K562 (cell line): ENCODE data around the gene RNASEH1. TPM values are rescaled to one million over a fixed set of nuclear protein-coding genes. Genes with fewer than 3 reads are reported as not detected.

Source experiments
- IFI16 ChIP-seq: fragments of 250-450 bp; sonication (Bioruptor Pico); IDR thresholded peaks from 2 replicates; pipeline ENCODE4 v2.1.2; 2022; ENCODE audit warnings: mild to moderate bottlenecking, inconsistent platforms
- MEF2D ChIP-seq: conservative IDR thresholded peaks from 2 replicates; pipeline ENCODE4 v1.6.1; 2016; ENCODE audit warnings: low read depth, missing genetic modification characterization, missing compliant biosample characterization
- RB1 ChIP-seq: fragments of 450-650 bp; IDR thresholded peaks from 2 replicates; pipeline ENCODE4 v1.6.1; 2017; ENCODE audit warnings: low read depth, mild to moderate bottlenecking
- ZNF449 ChIP-seq: fragments of 250-450 bp; sonication (Bioruptor Pico); IDR thresholded peaks from 2 replicates; pipeline ENCODE4 v1.8.0; 2022; ENCODE audit warnings: moderate library complexity, mild to moderate bottlenecking, inconsistent platforms
- polyA plus RNA-seq, 8 experiments: library from polyadenylated mRNA; depleted of rRNA in 4 of 8; stranded (reverse) in 5 of 8; unstranded in 3 of 8; fragments of >200 nt; fragmentation: Nextera tagmentation in 2 of 8; fragmentation: Illumina TruSeq in 1 of 8; extraction: Ambion mirVana in 2 of 8; extraction: Trizol in 1 of 8; gene quantifications; 2 replicates each; pipeline versions ENCODE4 v1.2.1 to v1.2.3, GENCODE V29; 2011 to 2014; ENCODE audit warnings: inconsistent platforms in 1 of 8, missing spikeins in 1 of 8
- total RNA-seq, 7 experiments: library from RNA; depleted of rRNA in 6 of 7; stranded (reverse); fragments of >200 nt in 6 of 7; fragmentation: Illumina TruSeq in 2 of 7; extraction: Trizol in 2 of 7; gene quantifications; 2 replicates each; pipeline versions ENCODE4 v1.2.1 to v1.2.3, GENCODE V29; 2011 to 2021; ENCODE audit warnings: low replicate concordance in 1 of 7
- TF ChIP-seq, protein P1 (sequence below): sonication (generic); formaldehyde crosslinking; IDR thresholded peaks from 2 replicates; pipeline ENCODE4 v1.5.0; 2020; ENCODE audit warnings: missing genetic modification reagents
- TF ChIP-seq, protein P2 (sequence below): fragments of 150-350 bp; conservative IDR thresholded peaks from 2 replicates; pipeline ENCODE4 v1.6.1; 2014; ENCODE audit warnings: low read length
- TF ChIP-seq, protein P3 (sequence below): fragments of 450-650 bp; IDR thresholded peaks from 2 replicates; pipeline ENCODE4 v1.6.1; 2016; ENCODE audit warnings: mild to moderate bottlenecking, moderate library complexity
- TF ChIP-seq, protein P4 (sequence below): sonication (generic); formaldehyde crosslinking; IDR thresholded peaks from 2 replicates; pipeline ENCODE4 v1.8.1; 2023; ENCODE audit warnings: mild to moderate bottlenecking, missing genetic modification reagents, moderate library complexity

Gene RNASEH1
- total and polyA plus RNA-seq, 9 of the 15 experiments (the other 6 are each of a cell fraction or from before 2014, with no cell fraction given), result 25.7 to 47.5 (median 42.8) TPM

- TF ChIP-seq ZNF449 (no peak), MEF2D (tag) (no peak), IFI16 (CRISPR knock-in tag) (no peak), RB1 (peak; percentile 7; the same call in 1 of the 2 replicates)
- TF ChIP-seq, protein P1, sequence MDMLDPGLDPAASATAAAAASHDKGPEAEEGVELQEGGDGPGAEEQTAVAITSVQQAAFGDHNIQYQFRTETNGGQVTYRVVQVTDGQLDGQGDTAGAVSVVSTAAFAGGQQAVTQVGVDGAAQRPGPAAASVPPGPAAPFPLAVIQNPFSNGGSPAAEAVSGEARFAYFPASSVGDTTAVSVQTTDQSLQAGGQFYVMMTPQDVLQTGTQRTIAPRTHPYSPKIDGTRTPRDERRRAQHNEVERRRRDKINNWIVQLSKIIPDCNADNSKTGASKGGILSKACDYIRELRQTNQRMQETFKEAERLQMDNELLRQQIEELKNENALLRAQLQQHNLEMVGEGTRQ (CRISPR knock-in tag), result 0 out of 2 replicates have a peak, but pooled peaks have one; percentile 31
- TF ChIP-seq, protein P2, sequence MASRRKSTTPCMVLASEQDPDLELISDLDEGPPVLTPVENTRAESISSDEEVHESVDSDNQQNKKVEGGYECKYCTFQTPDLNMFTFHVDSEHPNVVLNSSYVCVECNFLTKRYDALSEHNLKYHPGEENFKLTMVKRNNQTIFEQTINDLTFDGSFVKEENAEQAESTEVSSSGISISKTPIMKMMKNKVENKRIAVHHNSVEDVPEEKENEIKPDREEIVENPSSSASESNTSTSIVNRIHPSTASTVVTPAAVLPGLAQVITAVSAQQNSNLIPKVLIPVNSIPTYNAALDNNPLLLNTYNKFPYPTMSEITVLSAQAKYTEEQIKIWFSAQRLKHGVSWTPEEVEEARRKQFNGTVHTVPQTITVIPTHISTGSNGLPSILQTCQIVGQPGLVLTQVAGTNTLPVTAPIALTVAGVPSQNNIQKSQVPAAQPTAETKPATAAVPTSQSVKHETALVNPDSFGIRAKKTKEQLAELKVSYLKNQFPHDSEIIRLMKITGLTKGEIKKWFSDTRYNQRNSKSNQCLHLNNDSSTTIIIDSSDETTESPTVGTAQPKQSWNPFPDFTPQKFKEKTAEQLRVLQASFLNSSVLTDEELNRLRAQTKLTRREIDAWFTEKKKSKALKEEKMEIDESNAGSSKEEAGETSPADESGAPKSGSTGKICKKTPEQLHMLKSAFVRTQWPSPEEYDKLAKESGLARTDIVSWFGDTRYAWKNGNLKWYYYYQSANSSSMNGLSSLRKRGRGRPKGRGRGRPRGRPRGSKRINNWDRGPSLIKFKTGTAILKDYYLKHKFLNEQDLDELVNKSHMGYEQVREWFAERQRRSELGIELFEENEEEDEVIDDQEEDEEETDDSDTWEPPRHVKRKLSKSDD, result no peak
- TF ChIP-seq, protein P3, sequence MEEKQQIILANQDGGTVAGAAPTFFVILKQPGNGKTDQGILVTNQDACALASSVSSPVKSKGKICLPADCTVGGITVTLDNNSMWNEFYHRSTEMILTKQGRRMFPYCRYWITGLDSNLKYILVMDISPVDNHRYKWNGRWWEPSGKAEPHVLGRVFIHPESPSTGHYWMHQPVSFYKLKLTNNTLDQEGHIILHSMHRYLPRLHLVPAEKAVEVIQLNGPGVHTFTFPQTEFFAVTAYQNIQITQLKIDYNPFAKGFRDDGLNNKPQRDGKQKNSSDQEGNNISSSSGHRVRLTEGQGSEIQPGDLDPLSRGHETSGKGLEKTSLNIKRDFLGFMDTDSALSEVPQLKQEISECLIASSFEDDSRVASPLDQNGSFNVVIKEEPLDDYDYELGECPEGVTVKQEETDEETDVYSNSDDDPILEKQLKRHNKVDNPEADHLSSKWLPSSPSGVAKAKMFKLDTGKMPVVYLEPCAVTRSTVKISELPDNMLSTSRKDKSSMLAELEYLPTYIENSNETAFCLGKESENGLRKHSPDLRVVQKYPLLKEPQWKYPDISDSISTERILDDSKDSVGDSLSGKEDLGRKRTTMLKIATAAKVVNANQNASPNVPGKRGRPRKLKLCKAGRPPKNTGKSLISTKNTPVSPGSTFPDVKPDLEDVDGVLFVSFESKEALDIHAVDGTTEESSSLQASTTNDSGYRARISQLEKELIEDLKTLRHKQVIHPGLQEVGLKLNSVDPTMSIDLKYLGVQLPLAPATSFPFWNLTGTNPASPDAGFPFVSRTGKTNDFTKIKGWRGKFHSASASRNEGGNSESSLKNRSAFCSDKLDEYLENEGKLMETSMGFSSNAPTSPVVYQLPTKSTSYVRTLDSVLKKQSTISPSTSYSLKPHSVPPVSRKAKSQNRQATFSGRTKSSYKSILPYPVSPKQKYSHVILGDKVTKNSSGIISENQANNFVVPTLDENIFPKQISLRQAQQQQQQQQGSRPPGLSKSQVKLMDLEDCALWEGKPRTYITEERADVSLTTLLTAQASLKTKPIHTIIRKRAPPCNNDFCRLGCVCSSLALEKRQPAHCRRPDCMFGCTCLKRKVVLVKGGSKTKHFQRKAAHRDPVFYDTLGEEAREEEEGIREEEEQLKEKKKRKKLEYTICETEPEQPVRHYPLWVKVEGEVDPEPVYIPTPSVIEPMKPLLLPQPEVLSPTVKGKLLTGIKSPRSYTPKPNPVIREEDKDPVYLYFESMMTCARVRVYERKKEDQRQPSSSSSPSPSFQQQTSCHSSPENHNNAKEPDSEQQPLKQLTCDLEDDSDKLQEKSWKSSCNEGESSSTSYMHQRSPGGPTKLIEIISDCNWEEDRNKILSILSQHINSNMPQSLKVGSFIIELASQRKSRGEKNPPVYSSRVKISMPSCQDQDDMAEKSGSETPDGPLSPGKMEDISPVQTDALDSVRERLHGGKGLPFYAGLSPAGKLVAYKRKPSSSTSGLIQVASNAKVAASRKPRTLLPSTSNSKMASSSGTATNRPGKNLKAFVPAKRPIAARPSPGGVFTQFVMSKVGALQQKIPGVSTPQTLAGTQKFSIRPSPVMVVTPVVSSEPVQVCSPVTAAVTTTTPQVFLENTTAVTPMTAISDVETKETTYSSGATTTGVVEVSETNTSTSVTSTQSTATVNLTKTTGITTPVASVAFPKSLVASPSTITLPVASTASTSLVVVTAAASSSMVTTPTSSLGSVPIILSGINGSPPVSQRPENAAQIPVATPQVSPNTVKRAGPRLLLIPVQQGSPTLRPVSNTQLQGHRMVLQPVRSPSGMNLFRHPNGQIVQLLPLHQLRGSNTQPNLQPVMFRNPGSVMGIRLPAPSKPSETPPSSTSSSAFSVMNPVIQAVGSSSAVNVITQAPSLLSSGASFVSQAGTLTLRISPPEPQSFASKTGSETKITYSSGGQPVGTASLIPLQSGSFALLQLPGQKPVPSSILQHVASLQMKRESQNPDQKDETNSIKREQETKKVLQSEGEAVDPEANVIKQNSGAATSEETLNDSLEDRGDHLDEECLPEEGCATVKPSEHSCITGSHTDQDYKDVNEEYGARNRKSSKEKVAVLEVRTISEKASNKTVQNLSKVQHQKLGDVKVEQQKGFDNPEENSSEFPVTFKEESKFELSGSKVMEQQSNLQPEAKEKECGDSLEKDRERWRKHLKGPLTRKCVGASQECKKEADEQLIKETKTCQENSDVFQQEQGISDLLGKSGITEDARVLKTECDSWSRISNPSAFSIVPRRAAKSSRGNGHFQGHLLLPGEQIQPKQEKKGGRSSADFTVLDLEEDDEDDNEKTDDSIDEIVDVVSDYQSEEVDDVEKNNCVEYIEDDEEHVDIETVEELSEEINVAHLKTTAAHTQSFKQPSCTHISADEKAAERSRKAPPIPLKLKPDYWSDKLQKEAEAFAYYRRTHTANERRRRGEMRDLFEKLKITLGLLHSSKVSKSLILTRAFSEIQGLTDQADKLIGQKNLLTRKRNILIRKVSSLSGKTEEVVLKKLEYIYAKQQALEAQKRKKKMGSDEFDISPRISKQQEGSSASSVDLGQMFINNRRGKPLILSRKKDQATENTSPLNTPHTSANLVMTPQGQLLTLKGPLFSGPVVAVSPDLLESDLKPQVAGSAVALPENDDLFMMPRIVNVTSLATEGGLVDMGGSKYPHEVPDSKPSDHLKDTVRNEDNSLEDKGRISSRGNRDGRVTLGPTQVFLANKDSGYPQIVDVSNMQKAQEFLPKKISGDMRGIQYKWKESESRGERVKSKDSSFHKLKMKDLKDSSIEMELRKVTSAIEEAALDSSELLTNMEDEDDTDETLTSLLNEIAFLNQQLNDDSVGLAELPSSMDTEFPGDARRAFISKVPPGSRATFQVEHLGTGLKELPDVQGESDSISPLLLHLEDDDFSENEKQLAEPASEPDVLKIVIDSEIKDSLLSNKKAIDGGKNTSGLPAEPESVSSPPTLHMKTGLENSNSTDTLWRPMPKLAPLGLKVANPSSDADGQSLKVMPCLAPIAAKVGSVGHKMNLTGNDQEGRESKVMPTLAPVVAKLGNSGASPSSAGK, result peak; percentile 98
- TF ChIP-seq, protein P4, sequence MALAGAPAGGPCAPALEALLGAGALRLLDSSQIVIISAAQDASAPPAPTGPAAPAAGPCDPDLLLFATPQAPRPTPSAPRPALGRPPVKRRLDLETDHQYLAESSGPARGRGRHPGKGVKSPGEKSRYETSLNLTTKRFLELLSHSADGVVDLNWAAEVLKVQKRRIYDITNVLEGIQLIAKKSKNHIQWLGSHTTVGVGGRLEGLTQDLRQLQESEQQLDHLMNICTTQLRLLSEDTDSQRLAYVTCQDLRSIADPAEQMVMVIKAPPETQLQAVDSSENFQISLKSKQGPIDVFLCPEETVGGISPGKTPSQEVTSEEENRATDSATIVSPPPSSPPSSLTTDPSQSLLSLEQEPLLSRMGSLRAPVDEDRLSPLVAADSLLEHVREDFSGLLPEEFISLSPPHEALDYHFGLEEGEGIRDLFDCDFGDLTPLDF (CRISPR knock-in tag), result peak; percentile 66; the same call in 1 of the 2 replicates
Observed at GRCh38 chr2:3558205-3559014, at the start of gene RNASEH1 (continued).
